Lower leg skin (tissue), 4 donors: ENCODE measurements around the gene RORC. TPM values are rescaled to one million over a fixed set of nuclear protein-coding genes. Genes with fewer than 3 reads are reported as not detected.

Source experiments
- DNase-seq, 2 donors: peaks; one replicate each; pipeline ENCODE4 v3.0.0-alpha.2; 2019; ENCODE audit warnings: low spot score in 2 of 2
- H3K4me3 ChIP-seq: fragments of 200-600 bp; sonication (generic); 2 replicates; pipeline ENCODE4 v1.5.1; 2017; ENCODE audit warnings: mild to moderate bottlenecking, low read depth; ENCODE audit not compliant: poor library complexity, severe bottlenecking
- CTCF ChIP-seq, 3 donors: fragments of 450-650 bp; IDR thresholded peaks; one replicate each; pipeline ENCODE4 v1.5.1; 2016; ENCODE audit warnings: antibody characterized with exemption in 3 of 3, mild to moderate bottlenecking in 3 of 3, moderate library complexity in 2 of 3
- POLR2A ChIP-seq, 2 donors: fragments of 450-650 bp; IDR thresholded peaks; one replicate each; pipeline ENCODE4 v1.6.1; 2016 to 2017; ENCODE audit warnings: antibody characterized with exemption in 2 of 2, mild to moderate bottlenecking in 1 of 2, moderate library complexity in 1 of 2
- WGBS, 2 donors: methylation state at CpG; one replicate each; pipeline ENCODE4 v1.1.5; 2018; 5-methylcytosine and 5-hydroxymethylcytosine counted together
- intact Hi-C: fragments of 100-400 bp; cut with DNase I; formaldehyde crosslinking; loops from one replicate; pipeline ENCODE4 v1.15.0; 2023; ENCODE audit warnings: low total_unique reads
- total RNA-seq, 4 donors: library from RNA; depleted of rRNA; stranded (reverse); fragments of >200 nt; gene quantifications; one replicate each; pipeline ENCODE4 v1.1.0, GENCODE V29; 2016

Gene RORC
- total RNA-seq, 4 donors from 2014 or later: 33.6 to 83.2 (median 58.2) TPM

GRCh38 chr1:151814426-151814825 is 17.2 kb downstream of the RORC start:
- TF ChIP-seq POLR2A (IDR thresholded peaks at IDR 0.05) (no peak), CTCF (IDR thresholded peaks at IDR 0.05) (no peak)
- 79 to 80% methylated on average over 15 of the region's 15 CpGs for WGBS, 2 donors
- intact Hi-C loops: no loop called here
- H3K4me3 ChIP-seq: no peak overlapping the region
- no peak for DNase-seq

- no peak overlapping the region for H3K4me3 ChIP-seq
- intact Hi-C loops: no loop called here
- no peak for DNase-seq
- WGBS, 2 donors: 86 to 89% methylated on average over 7 to 12 of the region's 12 CpGs
- no peak for TF ChIP-seq POLR2A (IDR thresholded peaks at IDR 0.05)
- no peak for TF ChIP-seq CTCF (IDR thresholded peaks at IDR 0.05)
Measured at GRCh38 chr1:151813271-151813977, 18.2 kb downstream of the RORC start.

GRCh38 chr1:151811181-151811580 is 20.4 kb downstream of the RORC start:
- intact Hi-C loops: no loop called here
- no peak for DNase-seq
- no peak overlapping the region for H3K4me3 ChIP-seq
- 83 to 85% methylated on average over 9 of the region's 9 CpGs for WGBS, 2 donors
- no peak for TF ChIP-seq CTCF (IDR thresholded peaks at IDR 0.05)
- no peak for TF ChIP-seq POLR2A (IDR thresholded peaks at IDR 0.05)

GRCh38 chr1:151809985-151810556 is 21.5 kb downstream of the RORC start:
- H3K4me3 ChIP-seq: no peak overlapping the region
- WGBS, 2 donors: 98 to 100% methylated on average over 1 of the region's 1 CpG
- TF ChIP-seq CTCF (IDR thresholded peaks at IDR 0.05) (no peak), POLR2A (IDR thresholded peaks at IDR 0.05) (no peak)
- intact Hi-C loops: no loop called here
- peak in 1 of 2 donors; percentile 14 for DNase-seq

- H3K4me3 ChIP-seq: no peak overlapping the region
- intact Hi-C loops: no loop called here
- 60 to 70% methylated on average over 8 of the region's 8 CpGs for WGBS, 2 donors
- DNase-seq: peak in 1 of 2 donors; percentile 37
- TF ChIP-seq CTCF (IDR thresholded peaks at IDR 0.05) (no peak), POLR2A (IDR thresholded peaks at IDR 0.05) (no peak)
Measured at GRCh38 chr1:151809290-151809984, 22.2 kb downstream of the RORC start.
